HG02840 (cell line): Measurements from ENCODE around the gene MYO5C.

Experiments used
- ATAC-seq: cut with Tn5 transposase; IDR thresholded peaks from one replicate; pipeline ENCODE4 v1.9.1; 2021; ENCODE audit warnings: mild to moderate bottlenecking, moderate library complexity, moderate number of reproducible peaks; ENCODE audit not compliant: unreplicated experiment, low FRiP score

MYO5C gene

DNA sequence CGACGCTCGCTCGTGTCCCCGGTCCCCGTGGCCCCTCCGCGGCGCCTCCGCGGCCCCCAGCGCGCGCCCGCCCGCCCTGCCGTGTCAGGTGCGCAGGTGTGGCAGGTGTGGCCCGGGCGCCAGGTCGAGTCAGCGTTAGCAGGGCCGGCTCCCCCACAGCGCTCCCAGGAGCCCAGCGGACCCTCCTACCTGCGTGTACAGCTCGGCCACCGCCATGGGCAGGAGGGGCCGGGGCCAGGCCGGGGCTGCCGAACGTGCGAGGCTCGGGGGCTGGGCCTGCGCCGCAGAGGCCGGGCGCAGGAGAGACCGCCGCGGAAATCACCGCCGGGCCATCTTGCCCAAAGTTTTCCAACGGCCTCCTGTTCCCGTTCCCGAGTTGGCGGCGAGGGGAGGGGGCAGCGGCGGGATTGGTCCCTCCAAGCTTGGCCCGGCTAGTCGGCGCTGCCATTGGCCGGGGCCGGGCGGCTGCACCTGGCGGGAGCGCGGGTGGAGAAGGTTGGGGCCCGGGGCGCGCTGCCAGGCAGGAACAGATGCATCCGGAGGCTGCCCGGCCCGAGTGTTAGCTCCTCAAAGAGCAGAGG lies at the start of gene MYO5C:
TSS of gene MYO5C (minus strand) at position 384 of the 581 bp plus-strand sequence. CDS start at position 216, 168 bp downstream.
- no peak for ATAC-seq

DNA sequence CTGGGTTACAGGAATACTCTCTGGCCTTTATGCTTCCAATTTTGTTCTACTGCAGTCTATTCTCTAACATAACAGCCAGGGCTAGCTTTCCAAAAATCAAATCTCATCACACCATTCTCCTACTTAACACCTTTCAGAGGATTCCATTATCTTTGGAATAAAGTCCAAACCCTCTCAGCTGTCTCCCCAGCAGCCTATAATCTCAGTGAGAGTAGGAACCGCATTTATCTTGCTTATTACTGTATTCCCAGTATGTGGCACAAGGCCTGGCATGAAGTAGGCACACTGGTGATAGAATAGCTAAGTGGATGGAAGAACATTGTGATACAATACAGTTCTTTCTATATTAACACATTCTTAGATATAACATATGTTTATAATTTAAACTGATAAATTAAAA lies 49.0 kb upstream of the MYO5C start:
- no peak for ATAC-seq

DNA sequence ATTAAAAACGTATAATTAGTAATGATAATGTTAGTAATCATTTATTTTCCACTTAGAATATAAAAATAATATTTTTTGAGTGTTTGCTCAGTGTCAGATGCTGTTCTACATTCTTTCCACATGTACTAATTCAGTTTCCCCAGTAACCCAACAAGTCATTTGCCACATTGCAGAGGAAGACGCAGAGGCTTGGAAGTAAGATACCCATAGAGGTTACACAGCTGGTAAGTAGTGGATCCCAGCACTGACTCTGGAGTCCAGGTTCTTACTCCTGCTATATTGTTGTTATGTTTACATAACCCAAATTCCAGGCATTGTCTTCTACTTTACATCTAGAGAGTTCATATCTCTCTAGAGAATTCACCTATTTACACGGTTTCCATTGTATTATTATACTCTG lies 48.2 kb upstream of the MYO5C start:
- ATAC-seq = no peak

GRCh38 chr15:52340093-52340492 lies 44.5 kb upstream of the MYO5C start:
- ATAC-seq = no peak

DNA sequence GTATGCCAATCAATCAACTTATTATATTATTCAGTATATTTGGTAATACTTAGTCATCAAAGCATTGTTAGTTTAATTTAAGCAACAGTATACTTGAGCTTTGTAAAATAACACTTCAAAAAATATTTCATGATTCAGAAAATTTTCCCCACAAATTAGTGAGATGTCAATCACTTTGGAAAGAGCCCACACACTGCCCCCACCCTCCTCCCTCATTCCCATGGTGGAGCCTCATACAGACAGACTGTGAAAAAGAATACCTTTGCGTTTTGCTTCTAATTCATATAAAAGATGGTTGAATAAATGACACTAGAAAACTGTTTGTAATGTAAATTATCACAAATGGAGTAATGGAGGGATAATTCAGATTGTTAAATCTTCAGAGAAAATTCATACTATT lies 43.3 kb upstream of the MYO5C start:
- no peak for ATAC-seq

- no peak for ATAC-seq
Observed at GRCh38 chr15:52338058-52338457, 42.5 kb upstream of the MYO5C start.

DNA sequence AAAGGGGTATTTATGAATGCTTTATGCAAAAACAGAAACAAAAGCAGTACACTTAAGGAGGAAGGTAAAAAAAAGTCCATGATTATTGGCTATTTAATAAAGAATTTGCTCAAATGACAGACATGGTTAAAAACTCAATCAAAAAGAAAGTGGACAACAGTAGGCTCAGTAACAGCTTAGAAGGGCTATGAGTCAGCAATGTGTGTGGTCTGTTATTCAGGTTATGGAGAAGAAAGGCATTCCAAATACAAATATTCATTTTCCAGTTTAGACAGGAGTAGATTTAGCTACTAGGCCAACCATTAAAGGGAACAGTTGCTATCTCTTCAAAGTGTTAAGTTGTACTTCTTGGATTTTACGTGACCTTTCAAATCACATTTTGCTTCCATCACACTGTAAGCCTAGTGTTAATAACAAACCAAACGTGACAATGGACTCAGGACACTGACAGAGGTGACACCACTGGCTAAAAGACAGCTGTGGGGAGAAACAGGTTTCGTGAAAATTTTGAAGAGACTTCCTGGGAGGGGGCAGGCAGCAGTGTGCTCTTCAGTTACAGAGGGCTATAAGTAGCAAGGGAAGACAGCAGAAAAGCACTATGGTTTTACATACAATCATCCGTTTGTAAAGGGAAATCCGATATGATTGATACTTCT lies 41.7 kb upstream of the MYO5C start:
- no peak for ATAC-seq

DNA sequence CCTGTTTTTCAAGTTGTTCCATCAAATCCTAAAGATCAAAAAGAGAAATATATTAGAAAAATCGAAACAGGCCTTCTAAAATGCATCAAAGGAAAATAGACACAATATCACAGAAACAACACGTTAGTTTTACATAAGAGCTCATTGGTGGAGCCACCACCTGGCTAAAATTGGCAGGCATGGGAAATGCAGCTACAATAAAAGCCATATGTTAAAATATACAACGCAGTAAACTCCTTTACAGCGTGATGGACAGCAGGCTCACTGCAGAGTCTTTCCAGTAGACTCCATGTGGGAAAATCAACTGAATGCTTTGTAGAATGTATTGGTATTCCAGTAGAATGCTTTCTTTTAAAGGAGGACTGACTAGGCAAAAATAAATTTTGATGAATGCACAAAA lies 40.9 kb upstream of the MYO5C start:
- ATAC-seq = no peak

DNA sequence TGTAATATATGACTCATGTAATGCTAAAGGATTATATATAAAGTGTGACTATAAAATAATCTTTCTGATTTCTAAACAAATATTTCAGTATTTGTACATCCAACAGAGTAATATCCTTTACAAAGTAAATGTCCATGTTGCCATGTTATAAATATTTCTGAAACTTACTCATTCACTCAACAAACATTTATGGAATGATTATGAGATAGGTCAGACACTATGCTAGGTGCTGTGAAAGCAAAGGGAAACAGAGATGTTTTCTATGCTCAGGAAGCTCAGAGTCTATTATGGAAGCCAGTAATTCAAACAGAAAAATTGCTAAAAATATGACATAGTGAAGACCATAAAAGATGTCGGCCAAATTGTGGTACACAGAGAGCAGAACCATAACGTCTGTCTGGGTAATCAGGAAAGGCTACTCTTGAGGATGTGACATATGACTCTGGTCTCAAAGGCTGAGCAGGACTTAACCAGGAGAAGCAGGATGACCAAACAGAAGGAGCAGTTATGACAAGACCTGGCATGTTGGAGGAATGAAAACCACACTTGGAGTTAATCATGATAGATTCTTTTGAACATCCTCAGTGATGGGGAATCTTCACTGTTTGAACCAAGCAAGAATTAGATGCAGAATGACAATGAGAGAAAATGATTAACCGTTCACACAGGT lies 39.0 kb upstream of the MYO5C start:
- ATAC-seq = no peak

DNA sequence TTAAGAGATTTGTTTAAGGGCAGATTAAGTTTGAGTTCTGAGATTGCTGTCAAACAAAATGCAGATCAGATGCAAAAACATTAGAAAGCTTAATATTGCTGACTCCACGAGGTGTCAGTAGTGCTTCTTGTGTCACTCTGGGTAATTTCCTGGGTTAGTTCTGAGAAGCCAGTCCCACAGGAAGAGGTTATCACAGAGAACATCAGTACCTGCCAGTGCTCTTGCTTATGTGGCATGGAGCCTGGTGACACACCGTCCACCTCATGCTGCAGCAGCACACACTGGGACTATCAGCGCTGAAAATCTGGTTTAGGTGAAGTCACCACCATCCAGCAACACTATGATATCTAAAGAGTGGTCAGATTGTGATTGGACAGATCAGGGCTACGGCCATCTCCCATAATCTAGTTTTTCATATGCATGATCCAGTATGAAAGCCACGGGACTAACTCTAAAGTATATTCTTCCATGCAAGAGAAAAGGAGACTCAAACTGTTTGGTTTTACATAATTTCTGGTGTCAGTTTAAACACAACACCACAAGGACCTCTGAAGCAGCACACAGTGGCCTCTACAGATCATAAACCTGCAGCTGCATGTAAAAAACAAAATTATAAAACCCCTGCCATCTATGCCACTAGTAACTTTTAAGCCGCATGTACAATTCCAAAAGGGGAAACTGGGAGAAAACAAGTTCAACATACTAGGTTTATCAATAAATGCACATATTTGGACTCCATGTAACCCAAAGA lies 36.1 kb upstream of the MYO5C start:
- peak; percentile 86 for ATAC-seq

DNA sequence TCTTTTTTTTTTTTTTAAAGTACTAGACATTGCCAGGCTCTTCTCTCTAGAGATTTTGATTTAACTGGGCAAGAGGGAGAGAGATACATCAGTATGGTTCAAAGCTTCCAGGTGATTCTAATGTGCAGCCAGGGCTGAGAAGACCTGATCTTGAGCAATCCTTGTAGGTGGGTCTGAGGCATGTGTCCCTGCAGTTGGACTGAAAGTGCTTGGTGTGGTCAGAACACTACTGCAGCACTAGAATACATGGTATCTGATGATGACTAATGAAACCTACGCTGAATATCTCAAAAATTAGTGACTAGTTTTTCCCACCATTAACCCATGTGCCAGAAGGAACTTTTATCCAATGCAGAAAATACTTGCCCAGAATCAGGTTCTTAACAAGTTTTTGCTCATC lies 34.4 kb upstream of the MYO5C start:
- no peak for ATAC-seq

GRCh38 chr15:52329150-52329549 lies 33.5 kb upstream of the MYO5C start:
- no peak for ATAC-seq

GRCh38 chr15:52328680-52329079 lies 33.1 kb upstream of the MYO5C start:
- no peak for ATAC-seq

DNA sequence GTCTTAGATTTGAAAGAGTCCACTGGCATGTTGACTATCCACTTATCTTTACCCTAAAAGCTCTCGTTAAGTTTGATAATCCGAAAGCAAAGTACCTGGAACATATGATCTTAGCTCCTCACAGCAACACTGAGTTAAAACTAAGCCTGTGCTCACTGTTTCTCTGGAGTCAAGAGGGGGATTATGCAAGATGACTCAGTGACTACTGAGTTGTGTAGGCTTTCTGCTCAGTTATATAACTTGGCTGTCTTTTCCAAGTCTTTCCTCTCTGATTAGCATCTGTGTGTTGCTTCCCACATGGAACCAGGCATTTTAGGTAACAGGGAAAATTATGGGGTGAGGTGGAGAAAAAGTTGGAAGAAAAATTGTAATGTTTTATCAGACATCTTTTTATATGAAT lies 31.2 kb upstream of the MYO5C start:
- no peak for ATAC-seq

GRCh38 chr15:52324109-52324508 lies 28.5 kb upstream of the MYO5C start:
- ATAC-seq = no peak

DNA sequence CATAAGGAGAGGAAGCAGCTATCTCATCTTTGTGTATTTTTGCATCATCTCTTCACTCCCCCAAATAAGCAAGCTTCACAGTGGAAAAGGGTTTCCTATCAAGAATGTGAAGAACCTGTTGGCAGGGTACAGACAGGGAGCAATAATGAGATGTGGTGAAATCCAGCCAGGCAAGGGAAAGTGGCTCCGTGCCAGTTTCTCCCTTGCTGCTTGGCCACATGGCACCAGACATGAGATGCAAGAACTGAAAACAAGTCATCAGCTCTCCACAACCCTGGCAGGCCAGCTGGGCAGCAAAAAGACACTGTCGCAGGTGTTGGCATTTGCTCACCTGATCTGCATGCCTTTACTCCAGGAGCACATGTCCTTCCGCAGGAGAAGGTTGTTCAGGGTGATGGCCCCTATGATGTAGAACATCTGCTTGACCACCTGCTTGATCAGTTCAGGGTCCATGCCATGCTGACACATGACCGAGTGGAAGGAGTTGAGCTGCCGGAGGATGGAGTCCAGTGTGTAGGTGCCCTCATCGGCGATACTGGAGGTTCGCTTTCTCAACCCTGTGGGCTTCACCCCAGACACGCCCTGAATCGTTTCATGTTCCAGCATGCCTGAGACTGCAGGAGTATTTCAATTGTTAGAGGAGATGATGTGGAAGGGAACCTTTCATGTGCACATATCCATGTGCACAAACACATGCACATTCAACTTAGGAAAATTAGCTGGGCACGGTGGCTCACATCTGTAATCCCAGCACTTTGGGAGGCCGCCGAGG lies 23.3 kb upstream of the MYO5C start:
- no peak for ATAC-seq

- no peak for ATAC-seq
Observed at GRCh38 chr15:52317688-52318087, 22.1 kb upstream of the MYO5C start.

- ATAC-seq = no peak
Observed at GRCh38 chr15:52317022-52317421, 21.4 kb upstream of the MYO5C start.

DNA sequence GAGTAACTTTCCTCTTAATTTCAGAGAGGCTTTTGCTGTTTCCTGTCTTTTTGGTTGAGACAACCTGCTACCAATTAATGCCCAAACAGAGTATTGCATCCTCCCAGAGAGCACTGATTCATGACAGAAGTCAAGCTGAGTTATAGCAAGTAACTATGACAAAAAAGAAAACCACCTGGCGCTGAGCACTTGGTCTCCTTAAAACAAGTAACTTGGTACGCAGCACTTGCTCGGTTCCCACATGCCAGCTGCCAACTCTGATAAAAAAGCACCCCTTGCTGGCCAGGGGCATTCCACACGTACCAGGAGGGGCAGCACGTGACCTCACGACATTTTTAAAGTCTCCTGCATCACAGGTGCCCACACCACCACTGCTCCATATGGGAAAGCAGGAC lies 13.5 kb upstream of the MYO5C start:
- ATAC-seq = peak; percentile 70

GRCh38 chr15:52308446-52309153 lies 13.0 kb upstream of the MYO5C start:
- peak; percentile 65 for ATAC-seq
